Kidney capillary endothelial cell (primary cell): ENCODE data around the gene ASS1.
"Not testable (repeated sequence)": the region's sequence is repeated elsewhere in the genome, so short reads cannot be mapped to it uniquely, and the experiment has no call there.

Source experiments
- DNase-seq: peaks from one replicate; pipeline ENCODE4 v3.0.0-alpha.2; 2018; ENCODE audit warnings: low spot score

Gene ASS1

DNA sequence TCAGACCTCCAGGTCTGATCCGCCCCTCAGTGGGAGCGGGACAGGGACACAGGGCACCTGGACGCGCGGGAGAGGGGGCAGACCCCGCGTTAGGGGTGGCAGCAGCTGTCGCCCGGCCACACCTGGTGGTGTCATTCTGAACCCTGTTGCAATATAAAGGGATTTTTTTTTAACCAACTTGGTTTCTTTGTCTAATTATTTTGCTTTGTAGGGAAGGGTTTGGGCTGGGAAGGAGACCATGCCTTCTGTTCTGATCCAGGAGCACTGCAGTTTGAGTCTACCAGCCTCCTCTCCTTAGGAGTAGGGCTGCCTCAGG, 10.9 kb upstream of the ASS1 start:
- DNase-seq: no peak

DNA sequence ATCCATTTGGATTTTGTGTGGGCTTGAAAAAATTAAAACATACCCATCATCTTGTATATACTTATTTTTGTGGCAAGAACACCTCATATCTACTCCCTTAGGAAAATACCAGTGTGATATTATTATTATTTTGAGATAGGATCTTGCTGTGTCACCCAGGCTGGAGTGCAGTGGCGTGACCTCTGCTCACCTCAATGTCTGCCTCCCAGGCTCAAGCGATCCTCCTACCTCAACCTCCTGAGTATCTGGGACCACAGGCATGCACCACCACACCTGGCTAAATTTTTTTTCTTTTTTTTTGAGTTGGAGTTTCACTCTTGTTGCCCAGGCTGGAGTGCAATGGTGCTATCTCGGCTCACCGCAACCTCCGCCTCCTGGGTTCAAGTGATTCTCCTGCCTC, 10.1 kb upstream of the ASS1 start:
- not testable (repeated sequence) for DNase-seq

DNA sequence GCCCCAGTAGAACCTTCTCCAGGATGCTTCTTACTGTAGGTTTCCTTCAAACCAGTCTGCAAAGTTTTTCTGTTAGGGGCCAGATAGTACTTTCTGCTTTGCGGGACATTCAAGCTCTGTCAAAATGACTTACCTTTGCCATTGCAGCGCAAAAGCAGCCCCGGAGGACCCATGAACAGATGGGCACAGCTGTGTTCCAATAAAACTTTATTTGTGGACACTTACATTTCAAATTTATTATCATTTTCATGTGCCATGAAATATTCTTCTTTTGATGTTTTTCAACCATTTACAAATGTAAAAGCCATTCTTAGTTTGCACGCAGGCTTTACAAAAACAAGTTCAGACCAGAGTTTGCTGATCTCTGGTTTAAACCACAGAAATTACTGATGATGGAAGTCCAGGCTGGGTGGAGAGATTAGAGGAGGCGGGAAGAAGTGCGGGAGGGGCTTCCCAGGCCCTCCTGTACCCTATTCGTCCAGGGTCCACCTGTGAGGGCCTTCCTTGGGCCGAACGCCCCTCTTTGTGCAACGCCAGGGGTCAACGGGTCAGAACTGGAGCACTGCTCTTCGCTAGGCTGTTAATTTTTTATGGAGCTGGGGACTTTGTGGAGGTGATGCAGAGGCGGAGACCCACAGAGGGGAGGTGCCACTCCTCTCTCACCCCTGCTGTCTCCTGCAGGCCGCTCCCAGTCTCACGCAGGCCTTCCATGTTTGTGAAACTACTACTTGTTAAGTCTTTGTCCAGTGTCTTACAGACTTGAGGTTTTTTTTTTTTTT, 7.6 kb upstream of the ASS1 start:
- no peak for DNase-seq

DNA sequence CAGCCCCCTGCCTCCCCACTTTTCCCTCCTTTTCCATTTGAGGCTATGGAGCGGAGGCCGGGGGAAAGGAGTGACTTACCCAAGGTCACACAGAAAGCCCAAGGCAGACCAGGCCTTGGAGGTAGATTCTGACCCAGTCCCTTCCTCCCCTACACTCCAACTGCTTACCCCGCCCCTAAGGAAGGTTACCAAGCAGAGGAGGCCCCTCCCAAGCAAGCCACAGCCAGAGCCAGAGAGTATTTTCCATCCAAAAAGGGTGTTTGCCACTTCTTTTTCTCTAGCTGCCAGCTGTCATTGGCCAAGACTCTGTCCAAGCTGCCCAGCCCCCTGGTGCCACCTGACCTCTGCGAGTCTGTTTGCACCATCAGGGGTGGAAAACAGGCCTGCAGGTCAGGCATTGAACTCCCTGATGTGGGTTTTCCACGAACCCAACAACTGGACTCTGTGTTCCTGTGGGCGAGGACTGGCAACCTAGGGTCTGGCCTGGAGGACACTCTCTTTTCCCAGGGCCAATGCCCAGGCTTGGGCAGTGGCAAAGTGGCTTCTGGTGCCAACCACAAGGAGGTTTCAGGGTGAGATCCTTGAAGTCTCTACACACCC, 6.3 kb upstream of the ASS1 start:
- DNase-seq: no peak

DNA sequence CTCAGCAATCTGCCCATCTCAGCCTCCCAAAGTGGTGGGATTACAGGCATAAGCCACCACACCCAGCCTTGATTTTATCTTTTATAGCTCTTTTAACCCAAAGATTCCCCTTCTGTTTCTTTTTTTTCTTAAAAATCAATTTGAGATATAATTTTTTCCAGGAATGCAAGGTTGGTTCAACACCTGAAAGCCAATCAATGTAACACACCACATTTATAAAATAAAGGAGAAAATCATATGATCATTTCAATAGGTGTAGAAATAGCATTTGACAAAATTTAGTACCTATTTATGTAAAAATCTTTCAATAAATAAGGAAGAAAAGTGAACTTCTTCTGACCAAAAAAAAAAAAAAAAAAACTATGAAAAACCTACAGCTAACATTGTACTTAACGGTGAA, 3.7 kb upstream of the ASS1 start:
- no peak for DNase-seq

DNA sequence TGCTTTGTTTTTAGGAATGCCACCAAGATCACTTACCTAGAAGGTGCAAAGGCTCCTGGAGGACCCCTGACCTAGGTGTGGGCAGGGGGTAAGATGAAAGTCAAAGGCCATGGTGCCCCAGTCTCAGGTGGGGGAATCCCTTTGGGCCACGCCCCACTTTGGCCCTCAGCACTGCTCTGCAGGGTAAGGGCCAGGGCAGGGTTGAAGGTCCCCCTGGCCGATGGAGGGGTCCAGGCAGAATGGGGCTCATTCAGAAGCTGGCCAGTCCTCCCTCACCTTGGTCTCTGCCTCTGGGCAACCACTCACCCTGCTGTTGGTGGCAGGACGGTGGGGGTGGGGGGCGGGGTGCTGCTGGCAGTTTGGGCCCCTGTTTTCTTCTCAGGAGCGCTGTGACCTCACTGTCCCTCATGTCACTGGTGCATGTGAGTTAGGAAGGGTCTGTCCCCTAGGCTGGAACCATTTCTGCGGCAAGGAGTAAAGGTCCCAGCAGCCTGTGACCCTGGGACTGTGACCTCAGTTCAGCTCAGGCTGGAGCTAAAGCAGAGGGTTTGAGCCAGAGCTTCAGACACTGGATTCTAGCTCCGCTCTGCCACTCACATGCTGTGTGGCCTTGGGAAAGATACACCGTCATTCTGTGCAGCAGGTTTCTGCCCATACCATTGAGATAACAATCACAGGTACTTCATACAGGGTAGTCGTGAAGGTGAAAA, 1.9 kb upstream of the ASS1 start:
- no peak for DNase-seq

DNA sequence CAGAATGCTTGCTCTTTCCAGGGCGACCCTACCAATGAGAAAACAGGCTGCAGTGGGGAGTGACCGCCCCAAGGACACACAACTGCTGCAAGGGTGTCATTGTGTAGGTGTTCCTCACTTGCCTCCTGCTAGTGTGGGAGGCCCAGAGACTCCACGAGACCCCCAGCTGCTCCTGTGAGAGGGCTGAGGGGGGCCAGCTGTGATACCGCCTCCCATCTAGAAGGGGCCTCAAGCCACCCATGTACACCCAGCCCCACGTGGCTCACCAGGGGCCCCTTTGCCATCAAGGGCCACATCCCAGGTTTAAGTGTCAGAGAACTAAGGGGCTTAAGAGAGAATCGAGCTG, 1.3 kb upstream of the ASS1 start:
- DNase-seq: no peak

DNA sequence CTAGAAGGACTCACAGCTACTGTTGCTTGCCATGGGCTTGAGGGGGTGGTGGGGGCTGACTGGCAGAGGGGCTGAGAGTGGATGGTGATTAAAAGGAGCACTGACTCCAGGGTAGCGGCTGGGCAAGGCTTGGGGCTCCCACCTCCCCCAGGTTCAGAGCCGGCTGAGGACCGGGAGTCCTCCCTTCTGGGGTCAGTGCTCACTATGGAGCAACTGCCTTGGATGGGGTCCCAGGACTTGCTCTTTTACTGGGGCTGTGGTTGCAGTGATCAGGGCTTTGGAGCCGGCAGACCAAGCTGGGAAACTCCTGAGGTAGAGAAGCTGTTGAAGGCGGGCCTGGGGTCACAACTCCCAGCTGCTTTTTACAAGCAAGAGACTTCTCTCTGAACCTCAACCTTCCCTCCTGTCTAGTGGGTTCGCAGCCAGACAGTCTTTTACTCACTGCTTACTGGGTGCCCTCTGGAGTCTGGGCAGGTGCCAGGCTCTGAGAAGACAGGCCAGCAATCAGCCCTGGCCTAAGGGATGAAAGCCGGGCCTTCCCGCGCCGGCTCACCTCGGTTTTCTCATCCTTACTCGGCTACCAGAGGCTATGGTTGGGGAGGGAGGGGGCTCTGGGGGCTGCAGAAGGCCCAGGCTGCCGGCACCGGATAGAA, 795 bp upstream of the ASS1 start:
- DNase-seq: no peak

DNA sequence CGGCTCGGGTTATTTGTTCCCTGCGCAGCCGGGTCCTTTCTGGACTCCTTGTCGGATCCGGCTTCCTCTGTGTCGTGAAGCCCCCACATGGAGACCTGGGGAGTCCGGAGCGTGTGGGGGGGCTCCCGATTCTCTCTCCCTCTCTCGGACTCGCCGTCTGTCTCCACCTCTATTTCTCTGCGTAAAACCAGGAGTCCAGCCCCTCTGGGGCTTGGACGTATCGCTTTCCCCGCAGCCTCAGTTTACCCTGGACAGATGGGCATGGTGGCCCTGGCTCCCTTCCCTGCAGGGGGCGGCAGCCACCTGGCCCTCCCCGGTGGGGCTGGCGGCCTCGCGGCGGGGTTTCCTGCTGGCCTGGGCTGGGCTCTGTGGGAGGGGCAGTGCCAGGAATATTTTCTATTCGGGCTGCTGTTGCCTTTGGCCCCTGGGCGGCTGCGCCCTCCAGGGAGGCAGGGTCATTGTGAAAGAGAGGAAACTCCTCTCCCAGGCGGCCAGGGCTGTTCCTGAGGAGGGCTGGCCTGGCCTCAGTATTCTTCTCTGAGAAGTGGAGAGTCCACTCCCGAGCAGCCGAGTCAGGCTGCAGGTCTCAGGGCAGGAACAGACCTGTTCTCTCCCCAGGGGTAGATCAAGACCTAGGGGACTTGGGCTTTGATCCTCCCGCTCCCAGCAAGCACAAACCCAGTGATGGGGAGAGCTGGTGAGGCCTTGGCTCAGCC, 665 bp downstream of the ASS1 start:
- no peak for DNase-seq

DNA sequence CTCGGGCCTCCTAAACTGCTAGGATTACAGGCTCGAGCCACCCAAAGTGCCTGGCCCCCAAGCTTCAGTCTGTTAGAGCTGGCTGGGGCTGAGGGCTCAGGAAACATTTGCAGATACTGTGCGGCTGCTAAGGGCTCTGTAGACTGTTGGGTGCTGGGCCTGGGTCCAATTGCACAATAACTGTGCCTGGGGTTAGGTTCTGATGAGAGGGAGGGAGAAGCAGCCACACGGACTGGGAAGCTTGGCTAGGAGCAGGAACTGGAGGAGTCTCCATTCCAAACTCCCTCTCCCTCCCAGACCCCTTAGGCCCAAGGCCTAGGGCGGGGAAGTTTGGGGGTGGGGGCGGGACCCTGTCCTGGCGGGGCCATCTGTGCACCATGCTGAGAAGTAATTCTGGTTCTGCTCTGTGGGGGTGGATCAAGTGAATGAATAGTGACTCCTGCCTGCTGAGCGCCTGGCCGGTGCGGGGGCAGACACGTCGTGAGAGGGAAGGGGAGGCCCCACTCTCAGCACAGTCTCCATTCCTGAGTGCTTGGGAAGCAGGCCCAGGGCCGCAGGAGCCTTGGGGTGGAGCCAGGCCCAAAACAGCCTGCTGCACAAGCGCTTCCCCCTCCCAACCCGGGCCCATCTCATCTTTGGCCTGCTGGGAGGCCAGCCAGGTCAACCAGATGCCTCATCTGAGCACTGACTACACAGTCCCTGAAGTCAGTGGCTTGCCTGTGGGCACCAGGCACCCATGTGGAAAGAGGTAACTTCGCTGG, 1.5 kb downstream of the ASS1 start:
- no peak for DNase-seq

DNA sequence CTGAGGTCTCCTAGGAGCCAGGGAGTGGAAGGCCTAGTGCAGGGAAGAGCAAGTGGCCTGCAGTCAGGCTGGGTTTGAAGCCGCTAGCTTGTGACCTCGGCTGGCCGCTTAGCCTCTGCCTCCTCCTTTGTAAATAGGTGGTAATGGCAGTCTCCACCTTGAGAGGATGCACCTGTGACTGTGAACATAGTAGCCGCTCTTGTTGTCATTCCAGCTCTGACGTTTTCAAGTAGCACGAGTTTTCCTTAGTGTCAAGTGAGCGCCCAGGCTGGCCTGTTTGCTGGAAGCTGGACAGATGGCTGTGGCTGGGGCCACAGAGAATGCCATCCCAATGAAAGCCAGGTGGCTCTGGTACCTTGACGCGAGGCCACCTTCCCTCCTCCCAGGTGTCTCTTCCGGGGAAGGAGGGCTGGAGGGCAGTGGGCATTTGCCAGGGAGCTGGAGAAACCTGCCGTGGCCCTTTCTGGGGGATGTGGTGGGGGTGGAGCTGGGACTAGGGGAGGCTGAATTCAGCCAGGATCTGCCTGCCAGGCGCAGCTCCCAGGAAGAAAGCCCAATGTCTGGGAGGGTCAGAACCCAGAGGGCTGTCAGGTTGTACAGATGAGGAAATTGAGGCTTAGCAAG, 2.5 kb downstream of the ASS1 start:
- DNase-seq: no peak

DNA sequence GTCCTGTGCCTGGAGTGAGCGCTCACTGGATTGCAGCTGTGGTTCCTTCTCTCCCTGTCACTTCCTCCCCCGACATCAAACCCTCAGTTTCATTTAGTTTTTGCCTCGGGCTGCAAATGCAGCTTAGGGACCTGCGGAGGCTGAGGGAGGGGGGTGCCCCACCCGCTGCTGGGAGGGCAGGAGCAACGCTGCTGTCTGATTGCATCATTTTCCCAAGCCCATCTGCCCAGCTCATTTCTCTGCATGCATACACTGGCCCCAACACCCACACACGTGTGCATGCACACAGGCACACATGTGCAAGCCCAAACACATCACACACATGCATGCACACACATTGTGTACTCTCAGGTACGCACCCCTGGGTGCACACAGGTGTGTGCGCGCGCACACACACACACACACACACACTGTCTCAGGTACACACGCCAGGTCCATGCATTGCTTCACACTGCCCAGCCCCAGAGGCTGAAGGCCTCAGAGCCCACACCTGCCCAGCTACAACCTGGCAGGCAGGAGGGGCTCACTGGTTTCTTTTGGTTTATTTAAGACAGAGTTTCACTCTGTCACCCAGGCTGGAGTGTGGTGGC, 3.4 kb downstream of the ASS1 start:
- no peak for DNase-seq

DNA sequence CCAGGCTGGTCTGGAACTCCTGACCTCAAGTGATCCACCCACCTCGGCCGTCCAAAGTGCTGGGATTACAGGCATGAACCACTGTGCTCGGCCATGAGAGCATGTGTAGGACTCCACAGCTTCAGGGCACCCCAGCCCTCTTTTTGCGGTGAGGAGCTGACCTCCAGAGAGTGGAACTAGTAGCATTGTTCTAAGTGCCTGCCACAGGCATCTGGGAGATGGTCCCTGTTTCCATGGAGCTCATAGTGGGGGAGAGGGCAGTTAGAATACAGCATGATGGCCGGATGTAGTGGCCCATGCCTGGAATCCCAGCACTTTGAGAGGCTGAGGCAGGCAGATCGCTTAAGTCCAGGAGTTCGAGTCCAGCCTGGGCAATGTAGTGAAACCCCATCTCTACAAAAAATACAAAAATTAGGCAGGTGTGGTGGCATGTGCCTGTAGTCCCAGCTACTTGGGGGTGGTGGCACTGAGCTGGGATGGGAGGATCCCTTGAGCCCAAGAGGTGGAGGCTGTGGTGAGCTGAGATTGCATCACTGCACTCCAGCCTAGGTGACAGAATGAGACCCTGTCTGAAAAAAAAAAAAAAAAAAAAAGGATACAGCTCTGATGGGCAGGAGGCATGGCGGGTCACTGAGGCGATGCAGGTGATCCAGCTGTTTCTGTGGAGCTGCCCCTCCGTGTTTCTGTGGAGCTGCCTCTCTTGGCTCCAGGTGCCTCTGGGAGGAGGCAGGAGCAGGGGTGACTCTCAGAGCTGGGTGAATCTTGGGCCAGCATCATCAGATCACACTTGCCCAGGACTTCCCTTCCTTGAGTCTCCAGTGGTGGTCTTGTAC, 4.2 kb downstream of the ASS1 start:
- DNase-seq: no peak

DNA sequence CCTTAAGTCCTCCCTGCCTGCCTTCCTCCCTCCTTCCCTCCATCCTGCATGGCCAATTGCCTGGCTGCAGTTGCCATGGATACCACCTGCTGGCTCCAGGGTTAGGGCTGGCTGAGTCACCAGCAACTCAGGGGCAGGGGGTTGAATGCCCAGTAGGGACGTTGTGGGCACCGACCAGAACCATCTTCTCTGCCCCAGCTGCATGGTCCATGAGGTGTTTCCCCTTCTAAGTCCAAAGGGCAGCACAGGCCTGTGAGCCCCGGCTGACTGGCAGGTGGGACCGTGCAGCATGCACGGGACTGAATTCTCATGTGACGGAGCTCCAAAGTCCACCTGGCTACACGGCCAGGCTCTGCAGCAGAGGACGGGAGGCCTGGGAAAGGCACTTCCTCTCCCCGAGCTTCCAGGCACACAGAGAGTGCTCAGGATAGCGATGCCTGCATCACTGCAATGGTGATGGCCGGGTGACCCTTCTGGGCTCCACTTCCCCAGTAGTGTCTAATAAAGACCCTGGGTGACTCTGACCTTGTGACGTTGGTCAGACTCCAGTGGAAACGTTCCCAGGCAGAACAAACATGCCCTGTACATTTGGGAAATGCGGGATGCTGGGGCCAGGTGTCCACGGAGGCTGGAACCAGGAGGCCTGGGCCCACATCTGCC, 5.7 kb downstream of the ASS1 start:
- no peak for DNase-seq

DNA sequence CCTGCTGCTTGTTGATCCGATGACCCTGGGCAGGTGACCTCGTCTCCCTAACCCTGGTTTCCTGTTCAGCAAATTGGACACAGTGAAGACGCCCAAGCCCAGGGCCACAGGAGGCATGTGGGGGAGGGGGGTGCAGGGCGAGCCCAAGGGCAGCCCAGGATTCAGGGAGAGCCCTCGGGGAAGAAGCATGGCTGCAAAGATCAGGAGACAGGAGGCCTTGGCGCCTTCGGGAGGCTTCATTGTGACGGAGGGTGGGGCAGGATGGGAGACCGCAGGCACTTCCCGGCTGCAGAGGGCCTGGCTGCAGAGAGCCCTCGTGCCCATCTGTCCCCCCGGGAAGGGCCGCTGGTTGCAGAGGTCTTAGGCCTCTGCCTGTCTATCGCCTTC, 6.2 kb downstream of the ASS1 start:
- DNase-seq: no peak

DNA sequence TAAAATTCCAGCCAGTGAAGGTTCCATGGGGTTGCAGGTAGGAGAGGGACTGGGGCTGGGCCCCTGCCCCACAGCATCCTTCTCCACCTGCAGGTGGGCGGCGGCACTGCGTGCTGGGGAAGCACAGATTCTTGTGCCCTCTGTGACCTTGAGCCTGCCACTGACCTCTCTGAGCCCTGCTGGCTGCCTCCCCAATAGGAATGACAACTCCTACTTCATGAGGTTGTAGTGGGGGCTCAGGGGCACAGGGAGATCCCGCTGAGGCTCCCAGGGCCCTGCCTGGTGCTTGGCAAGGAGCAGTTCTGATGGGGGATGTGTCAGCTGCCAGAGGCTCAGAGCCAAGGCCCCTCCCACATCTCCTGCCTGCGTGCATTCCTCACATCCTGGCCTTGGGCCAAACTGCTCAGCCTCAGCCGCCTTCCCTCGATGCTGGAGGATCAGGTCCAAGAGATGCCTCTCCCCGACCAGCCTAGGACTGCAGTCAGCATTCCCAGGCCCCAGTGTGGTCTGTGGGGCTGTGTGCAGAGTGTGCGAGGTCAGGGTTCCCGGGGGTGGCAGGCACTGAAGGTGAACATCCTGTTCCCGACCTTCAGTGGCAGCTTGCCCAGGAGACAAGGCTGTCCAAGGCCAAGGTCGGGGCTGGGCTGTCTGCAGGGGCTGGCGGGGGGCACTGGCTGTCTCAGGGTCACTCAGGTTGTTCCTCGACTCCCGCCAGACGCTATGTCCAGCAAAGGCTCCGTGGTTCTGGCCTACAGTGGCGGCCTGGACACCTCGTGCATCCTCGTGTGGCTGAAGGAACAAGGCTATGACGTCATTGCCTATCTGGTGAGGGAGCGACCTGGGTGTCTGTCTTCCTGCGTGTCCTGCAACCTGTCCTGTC, 7.0 kb downstream of the ASS1 start:
- peak; percentile 82 for DNase-seq

DNA sequence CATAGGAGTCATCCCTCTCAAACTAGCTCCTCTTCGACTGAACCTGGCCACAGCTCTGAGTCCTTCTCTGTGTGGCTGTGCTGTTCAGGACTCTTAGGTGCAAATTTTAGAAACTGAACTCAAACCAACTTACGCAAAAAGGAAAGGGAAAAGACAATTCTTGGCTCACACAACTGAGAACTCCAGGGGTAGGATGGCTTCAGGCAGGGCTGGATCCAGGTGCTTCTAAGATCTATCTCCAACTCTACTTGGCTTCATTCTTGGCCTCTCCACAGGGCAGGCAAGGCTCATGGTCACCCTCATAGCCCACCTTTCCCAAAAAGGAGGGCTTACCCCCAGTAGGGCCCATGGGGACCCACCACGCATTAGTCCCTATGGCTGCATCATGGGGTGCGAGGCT, 8.1 kb downstream of the ASS1 start:
- no peak for DNase-seq

DNA sequence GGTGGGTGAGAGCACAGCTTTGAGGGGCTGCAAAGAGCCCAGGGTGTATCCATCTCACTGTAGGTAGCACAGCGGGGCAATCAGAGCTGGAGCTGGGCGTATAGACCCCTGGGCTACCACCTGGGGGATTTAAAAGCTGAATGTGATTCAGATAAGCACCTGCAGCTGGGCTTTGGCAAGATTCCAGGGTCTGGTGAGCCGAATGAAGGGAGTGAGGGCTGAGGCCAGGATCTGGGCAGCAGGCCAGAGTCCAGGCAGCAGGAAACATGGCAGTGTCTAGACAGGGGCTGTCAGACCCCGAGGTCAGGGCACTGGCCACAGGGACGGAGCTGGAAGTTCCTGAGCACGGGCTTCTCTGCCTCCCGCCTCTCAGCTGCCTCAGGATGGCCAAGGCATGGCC, 8.7 kb downstream of the ASS1 start:
- no peak for DNase-seq
